HT-29 (cell line): Measurements from ENCODE around the gene MYO7A. TPM values are rescaled to one million over a fixed set of nuclear protein-coding genes. Genes with fewer than 3 reads are reported as not detected.

ENCODE experiments used
- DNase-seq: peaks from one replicate; pipeline ENCODE4 v3.0.0-alpha.2; 2015; ENCODE audit warnings: low spot score
- total RNA-seq: library from RNA; depleted of rRNA; stranded (reverse); fragments of >200 nt; shearing (Covaris generic); gene quantifications from 2 replicates; pipeline ENCODE4 v1.2.3, GENCODE V29; 2014

The MYO7A gene
- total RNA-seq, 1 experiment from 2014 or later: 2.3 TPM

DNA sequence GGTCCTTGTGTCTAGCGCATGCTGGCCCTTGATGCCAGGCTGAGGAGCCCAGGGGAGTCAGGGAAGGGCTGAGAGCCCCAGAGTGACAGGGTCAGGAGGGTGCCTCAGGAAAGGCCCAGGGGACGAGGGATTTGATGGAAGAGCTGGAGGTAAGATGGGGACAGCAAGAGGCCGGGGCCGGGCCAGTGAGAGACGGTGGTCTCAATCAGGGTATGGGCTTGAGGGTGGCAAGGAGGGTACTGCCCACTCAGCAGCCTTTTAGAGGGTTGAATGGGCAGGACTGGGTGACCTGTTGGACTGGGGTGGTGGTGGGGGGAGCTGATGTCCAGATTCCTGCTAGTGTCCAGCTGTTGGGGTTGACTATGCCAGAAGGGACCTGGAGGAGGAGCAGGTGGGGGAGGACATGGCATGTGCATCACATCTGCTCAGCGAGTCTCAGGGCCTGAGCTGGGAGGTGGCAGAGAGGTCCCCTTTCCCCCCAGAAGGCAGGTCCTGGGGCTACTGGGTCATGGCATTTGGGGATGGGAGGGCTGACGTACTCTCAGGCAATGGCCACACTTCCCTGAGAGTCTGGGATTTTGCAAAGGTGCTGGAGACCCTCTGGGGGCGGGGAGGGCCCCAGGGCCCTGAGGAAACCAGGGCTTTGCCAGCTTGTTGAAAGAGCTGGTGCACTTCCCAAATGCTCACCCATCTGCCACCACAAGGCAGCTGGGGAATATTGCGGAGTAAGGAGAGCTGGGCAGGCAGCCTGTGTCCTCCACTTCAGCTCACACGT, 18.4 kb downstream of the MYO7A start:
- no peak for DNase-seq

- DNase-seq: no peak
These were observed 18.9 kb downstream of the MYO7A start for GRCh38 chr11:77147036-77147315.

GRCh38 chr11:77147668-77148321, 19.7 kb downstream of the MYO7A start:
- peak; percentile 20 for DNase-seq

DNA sequence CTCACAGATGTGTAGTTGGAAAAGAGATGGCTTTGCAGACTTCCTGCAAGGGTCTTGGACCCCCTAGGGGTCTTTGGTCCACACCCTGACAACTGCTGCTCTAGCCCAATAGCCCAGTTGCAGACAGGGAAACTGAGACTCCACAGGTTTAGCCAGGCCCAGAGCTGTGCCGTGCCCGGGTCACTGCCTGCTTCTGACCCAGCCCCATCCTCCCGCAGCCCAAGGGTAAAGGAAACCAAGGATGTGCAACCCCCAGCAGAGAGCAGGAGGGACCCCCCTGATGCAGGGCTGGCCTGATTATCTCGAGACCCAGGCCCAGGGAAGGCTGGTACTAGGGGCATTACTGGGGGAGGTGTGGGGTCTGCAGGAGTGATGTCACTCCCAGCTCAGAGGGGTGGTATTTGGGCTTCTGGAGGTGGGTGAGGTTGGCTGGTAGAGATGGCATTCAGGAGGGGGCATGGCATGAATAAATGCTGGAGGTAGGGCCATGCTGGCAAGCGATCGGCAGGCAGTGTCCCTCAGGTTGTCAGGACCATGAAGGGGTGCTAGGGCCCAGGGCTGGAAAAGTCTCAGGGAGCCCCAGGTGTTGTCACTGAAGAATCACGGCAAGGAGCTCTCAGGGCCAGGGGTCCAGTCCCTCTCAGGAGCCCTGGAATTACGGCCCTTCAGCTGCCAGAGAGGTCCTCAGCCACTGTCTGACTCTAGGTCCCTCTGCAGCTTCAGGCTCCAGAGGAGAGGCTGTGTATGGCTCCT, 21.1 kb downstream of the MYO7A start:
- DNase-seq: no peak

DNA sequence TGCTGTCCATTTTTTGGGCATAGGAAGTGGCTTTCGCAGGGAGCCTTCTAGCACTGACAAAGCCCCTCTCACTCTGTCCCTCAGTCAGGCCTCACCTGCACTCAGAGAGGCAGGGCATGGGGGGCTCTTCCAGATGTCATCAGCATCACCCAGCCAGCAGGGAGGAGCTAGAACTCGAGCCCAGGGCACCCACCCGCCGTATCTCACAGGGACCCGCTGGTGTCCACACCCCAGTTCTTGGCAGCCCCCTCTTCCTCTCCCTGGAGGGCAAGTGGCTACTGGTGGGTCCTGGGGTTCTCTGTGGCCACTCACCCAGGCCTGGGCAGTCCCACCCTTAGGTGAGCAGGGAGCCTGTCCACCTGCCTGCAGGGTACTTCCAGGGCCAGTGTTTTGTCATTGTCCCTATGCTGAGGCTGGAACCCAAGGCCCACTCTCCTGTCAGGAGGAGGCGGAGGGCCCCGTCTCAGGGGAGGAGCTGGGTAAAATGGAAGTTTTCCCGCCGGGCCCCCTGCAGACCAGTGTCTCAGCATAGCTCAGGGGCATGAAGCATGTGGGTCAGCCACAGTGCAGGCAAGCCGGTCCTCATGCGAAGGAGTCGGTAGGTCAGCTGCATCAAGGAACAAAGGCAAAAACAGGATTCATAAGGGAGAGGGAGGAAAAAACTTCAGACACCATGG, 21.8 kb downstream of the MYO7A start:
- no peak for DNase-seq

GRCh38 chr11:77150836-77151235, 22.8 kb downstream of the MYO7A start:
- no peak for DNase-seq

DNA sequence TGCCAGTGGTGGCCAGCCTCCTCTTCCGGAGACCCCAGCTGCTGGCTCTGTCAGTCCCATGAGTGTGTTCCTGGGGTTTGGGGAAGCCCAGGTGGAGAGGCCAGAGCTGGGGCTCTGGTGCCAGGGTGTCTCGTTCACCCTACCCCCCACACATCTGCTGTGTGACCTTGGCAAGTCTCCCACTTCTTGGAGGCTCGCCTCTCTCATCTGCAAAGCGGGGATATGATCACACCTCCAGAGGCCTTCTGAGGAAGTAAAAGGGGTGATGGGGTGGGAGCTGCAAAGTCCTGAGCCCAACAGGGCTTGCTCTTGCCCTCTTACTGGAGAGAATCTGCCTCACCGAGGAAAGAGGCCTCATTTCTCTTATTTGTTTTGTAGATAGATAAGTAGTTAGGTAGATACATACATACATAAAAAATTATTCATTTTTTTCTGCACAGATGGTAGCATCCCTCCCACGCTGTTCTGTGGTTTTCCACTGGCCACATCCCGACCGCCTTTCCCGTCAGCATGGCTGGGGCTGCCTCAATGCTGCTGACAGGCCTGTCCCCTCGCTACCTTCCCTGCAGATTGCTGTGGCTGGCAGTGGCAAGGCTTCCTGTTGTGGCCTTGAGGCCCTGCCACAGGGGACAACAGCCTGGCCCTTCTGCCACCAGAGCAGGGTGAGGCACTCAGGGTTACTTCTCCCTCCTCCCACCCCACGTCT, 23.9 kb downstream of the MYO7A start:
- no peak for DNase-seq

GRCh38 chr11:77152846-77153245, 24.8 kb downstream of the MYO7A start:
- no peak for DNase-seq

- no peak for DNase-seq
These were observed 25.5 kb downstream of the MYO7A start for GRCh38 chr11:77153276-77154185.

- DNase-seq: no peak
These were observed 26.5 kb downstream of the MYO7A start for GRCh38 chr11:77154381-77155081.

DNA sequence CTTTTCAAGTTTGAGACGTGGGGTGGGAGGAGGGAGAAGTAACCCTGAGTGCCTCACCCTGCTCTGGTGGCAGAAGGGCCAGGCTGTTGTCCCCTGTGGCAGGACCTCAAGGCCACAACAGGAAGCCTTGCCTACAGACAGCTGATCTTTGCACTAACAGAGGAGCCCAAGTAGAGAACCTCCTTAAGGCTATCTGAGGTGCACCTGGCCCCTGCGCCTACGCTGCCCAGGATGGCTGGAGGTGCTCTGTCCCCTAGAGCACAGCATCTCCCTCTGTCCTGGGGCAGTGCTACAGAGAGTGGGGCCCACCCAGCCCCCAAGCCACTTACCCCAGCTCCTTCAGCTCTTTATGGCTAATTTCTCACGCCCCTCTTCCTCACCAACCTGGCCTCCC, 27.0 kb downstream of the MYO7A start:
- DNase-seq: no peak

DNA sequence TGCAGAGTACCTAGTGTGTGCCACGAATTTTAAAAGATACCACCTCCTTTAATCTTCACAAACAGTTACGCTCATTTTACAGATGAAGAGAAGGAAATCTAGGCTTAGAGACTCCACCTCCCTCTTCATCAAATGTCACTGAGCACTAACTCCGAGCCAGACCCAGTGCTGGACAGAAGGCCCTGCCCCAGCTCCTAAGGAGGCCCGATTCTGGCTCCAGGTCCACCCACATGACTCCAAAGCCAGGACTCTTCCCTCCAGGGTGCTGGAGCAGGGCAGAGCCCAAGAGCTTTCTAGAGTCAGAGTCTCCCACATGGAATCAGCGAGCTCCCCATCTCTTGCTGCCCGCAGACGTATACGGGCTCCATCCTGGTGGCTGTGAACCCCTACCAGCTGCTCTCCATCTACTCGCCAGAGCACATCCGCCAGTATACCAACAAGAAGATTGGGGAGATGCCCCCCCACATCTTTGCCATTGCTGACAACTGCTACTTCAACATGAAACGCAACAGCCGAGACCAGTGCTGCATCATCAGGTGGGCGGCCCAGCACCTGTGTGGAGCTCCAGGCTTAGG, 27.6 kb downstream of the MYO7A start:
- DNase-seq: no peak

- DNase-seq: no peak
These were observed 28.6 kb downstream of the MYO7A start for GRCh38 chr11:77156396-77157195.

DNA sequence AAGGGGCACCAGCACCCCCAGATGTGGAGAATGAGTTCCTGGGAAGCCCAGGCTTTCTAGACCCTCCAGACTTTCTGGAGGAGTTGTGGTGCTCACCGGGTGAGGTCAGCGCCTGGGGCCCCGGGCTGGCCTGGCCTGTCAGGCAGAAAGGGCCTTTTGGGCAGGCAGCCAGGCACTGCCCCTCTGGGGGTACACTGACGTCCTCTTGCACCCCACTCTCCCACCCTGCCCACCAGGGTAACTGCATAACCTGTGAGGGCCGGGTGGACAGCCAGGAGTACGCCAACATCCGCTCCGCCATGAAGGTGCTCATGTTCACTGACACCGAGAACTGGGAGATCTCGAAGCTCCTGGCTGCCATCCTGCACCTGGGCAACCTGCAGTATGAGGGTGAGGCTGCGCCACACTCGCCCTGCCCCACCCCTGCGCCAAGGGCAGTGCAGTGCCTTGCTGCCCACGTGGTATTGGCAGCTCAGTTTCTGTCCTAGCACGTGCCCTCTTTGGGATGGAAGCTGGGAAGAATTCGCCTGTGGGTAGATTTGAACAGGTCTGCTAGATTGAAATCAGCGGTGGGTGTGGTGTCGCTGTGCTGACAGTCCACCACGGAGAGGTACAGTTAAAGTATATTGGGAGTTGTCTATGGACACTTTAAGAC, 30.1 kb downstream of the MYO7A start:
- no peak for DNase-seq

GRCh38 chr11:77159219-77159936, 31.3 kb downstream of the MYO7A start:
- DNase-seq: no peak

DNA sequence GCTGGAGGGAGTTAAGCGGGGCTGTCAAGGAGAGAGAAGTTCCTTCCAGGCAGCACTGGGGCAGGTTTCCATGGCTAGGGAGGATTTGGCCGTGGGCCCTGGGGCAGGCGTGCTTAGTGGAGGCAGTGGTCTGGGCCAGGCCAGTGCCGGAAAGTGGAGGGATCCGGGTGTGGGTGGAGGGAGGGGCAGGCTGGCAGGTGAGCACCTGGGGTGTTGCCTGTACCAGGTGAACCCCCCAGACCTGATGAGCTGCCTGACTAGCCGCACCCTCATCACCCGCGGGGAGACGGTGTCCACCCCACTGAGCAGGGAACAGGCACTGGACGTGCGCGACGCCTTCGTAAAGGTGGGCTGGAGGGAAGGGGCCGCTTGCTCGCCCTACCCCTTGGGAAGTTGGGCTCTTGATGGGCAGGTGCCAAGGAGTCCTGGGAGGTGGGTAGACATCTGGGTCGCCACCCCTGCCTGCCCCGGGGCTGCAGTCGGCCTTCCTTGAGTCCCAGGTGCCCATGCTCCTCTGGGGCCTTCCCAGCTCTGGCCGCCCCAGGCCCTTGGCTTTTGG, 32.0 kb downstream of the MYO7A start:
- no peak for DNase-seq

DNA sequence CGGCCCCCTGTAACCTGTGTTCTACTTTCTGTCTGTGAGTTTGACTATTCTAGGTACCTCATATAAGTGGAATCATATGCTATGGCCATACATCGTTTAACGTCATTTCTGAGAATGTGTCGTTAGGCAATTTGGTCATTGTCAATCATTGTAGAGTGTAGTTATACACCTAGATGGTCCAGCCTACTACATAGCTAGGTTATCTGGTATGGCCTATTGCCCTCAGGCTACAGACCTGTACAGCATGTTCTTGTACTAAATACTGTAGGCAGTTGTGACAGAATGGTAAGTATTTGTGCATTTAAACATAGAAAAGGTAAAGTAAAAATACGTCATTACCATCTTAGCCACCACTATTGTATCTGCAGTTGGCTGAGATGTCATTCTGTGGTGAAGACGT, 35.2 kb downstream of the MYO7A start:
- DNase-seq: no peak
